RPMI8226 (cell line): ENCODE results near the gene MKNK1.

Source experiments
- DNase-seq: peaks from one replicate; pipeline ENCODE4 v3.0.0-alpha.2; 2015

Gene MKNK1

GRCh38 chr1:46595127-46595526, 8.9 kb downstream of the MKNK1 start:
- DNase-seq: peak; percentile 53

- no peak for DNase-seq
Observed at GRCh38 chr1:46594063-46594462, 10.0 kb downstream of the MKNK1 start.

- DNase-seq: no peak
Observed at GRCh38 chr1:46592823-46593222, 11.2 kb downstream of the MKNK1 start.

GRCh38 chr1:46589529-46589928, 14.5 kb downstream of the MKNK1 start:
- no peak for DNase-seq

- no peak for DNase-seq
Observed at GRCh38 chr1:46587069-46587468, 17.0 kb downstream of the MKNK1 start.

GRCh38 chr1:46585312-46585938, 18.6 kb downstream of the MKNK1 start:
- no peak for DNase-seq

- no peak for DNase-seq
Observed at GRCh38 chr1:46583494-46583893, 20.6 kb downstream of the MKNK1 start.

GRCh38 chr1:46582972-46583371, 21.1 kb downstream of the MKNK1 start:
- no peak for DNase-seq

GRCh38 chr1:46581681-46582455, 22.2 kb downstream of the MKNK1 start:
- DNase-seq: no peak

GRCh38 chr1:46580140-46580903, 23.7 kb downstream of the MKNK1 start:
- no peak for DNase-seq

GRCh38 chr1:46577671-46578070, 26.4 kb downstream of the MKNK1 start:
- no peak for DNase-seq

- no peak for DNase-seq
Observed at GRCh38 chr1:46576596-46576995, 27.5 kb downstream of the MKNK1 start.

- no peak for DNase-seq
Observed at GRCh38 chr1:46575778-46576177, 28.3 kb downstream of the MKNK1 start.

GRCh38 chr1:46575300-46575699, 28.8 kb downstream of the MKNK1 start:
- DNase-seq: no peak

GRCh38 chr1:46571691-46572225, 32.3 kb downstream of the MKNK1 start:
- DNase-seq: no peak

- DNase-seq: no peak
Observed at GRCh38 chr1:46569884-46570725, 34.0 kb downstream of the MKNK1 start.

GRCh38 chr1:46569116-46569515, 35.0 kb downstream of the MKNK1 start:
- no peak for DNase-seq

- no peak for DNase-seq
Observed at GRCh38 chr1:46568461-46568891, 35.6 kb downstream of the MKNK1 start.

GRCh38 chr1:46563341-46563740, 40.7 kb downstream of the MKNK1 start:
- no peak for DNase-seq

GRCh38 chr1:46562498-46562897, 41.6 kb downstream of the MKNK1 start:
- no peak for DNase-seq

- DNase-seq: no peak
Observed at GRCh38 chr1:46558966-46559365, 45.1 kb downstream of the MKNK1 start.

- no peak for DNase-seq
Observed at GRCh38 chr1:46558141-46558963, 45.7 kb downstream of the MKNK1 start.
